Measurements from ENCODE around the gene PKLR.

GRCh38 chr1:155254714-155255242 is 46.5 kb downstream of the PKLR start:
- TF ChIP-seq EZH2 (IDR thresholded peaks at IDR 0.05; ENCODE audit: borderline replicate concordance, insufficient read depth, low read length, poor library complexity, severe bottlenecking) (no peak), EP300 (conservative IDR thresholded peaks at IDR 0.05; ENCODE audit: poor library complexity, severe bottlenecking) (no peak), RAD21 (conservative IDR thresholded peaks at IDR 0.05) (no peak), CTCF (IDR thresholded peaks at IDR 0.05; ENCODE audit: poor library complexity, severe bottlenecking) (no peak), TAF1 (IDR thresholded peaks at IDR 0.05; ENCODE audit: low read depth) (no peak), POLR2AphosphoS5 (IDR thresholded peaks at IDR 0.05) (no peak), SMC3 (conservative IDR thresholded peaks at IDR 0.05; ENCODE audit: poor library complexity) (no peak)

All from neural cell (in vitro differentiated cells).